Brain microvascular endothelial cell (primary cell): ENCODE results near the gene PILRB.
A peak's percentile ranks its signal among the peaks of the same experiment; 100 is the strongest.
"Not testable (repeated sequence)": the region's sequence is repeated elsewhere in the genome, so short reads cannot be mapped to it uniquely, and the experiment has no call there.

ENCODE experiments used
- DNase-seq: peaks from one replicate; pipeline ENCODE4 v3.0.0-alpha.2; 2020
- H3K27ac ChIP-seq: fragments of 250-450 bp; sonication (Bioruptor Pico); 2 replicates; pipeline ENCODE4 v1.5.1; 2020; ENCODE audit warnings: mild to moderate bottlenecking, moderate library complexity
- H3K27me3 ChIP-seq: fragments of 250-450 bp; sonication (Bioruptor Pico); replicated peaks from 2 replicates; pipeline ENCODE4 v1.5.1; 2020; ENCODE audit warnings: mild to moderate bottlenecking
- H3K36me3 ChIP-seq: fragments of 250-450 bp; sonication (Bioruptor Pico); replicated peaks from 2 replicates; pipeline ENCODE4 v1.5.1; 2020; ENCODE audit warnings: mild to moderate bottlenecking
- H3K4me3 ChIP-seq: 2 replicates; pipeline ENCODE4 v1.5.1; 2011; ENCODE audit warnings: low read depth, mild to moderate bottlenecking, control low read depth, low read length, moderate library complexity
- CTCF ChIP-seq: IDR thresholded peaks from 2 replicates; pipeline ENCODE4 v1.5.1; 2011; ENCODE audit warnings: low read depth, mild to moderate bottlenecking, moderate library complexity, low read length, control low read depth, inconsistent platforms; ENCODE audit errors: missing control alignments
- in situ Hi-C: cut with HindIII; loops from 2 replicates; pipeline ENCODE4 v1.10.0; 2017; ENCODE audit warnings: low sequenced_read_pairs, low pct_ligation_motif_present

Gene PILRB

GRCh38 chr7:100342765-100343164 is 15.2 kb upstream of the PILRB start:
- no peaks in the 10 kb centered on the region for H3K27me3 ChIP-seq

GRCh38 chr7:100344124-100344559 is 13.8 kb upstream of the PILRB start:
- H3K36me3 ChIP-seq: peaks cover 44% of the 10 kb centered on the region
- DNase-seq, in situ Hi-C loops: not testable (repeated sequence)

More at GRCh38 chr7:100342765-100343164, 15.2 kb upstream of the PILRB start:
- Histone ChIP-seq H3K36me3 (peaks cover 44% of the 10 kb centered on the region), H3K27ac (no peak overlapping the region), H3K4me3 (no peak overlapping the region)
- TF ChIP-seq CTCF: no peak
- in situ Hi-C loops: no loop called here
- no peak for DNase-seq

GRCh38 chr7:100344560-100345287 is 13.2 kb upstream of the PILRB start:
- H3K27me3 ChIP-seq, H3K4me3 ChIP-seq, in situ Hi-C loops: not testable (repeated sequence)
- TF ChIP-seq CTCF: peak; percentile 59
- Histone ChIP-seq H3K27ac (peak overlapping the region; percentile 92), H3K36me3 (peaks cover 46% of the 10 kb centered on the region)
- peak; percentile 83 for DNase-seq

More at GRCh38 chr7:100344124-100344559, 13.8 kb upstream of the PILRB start:
- not testable (repeated sequence) for H3K4me3 ChIP-seq, H3K27ac ChIP-seq, H3K27me3 ChIP-seq

- H3K27ac ChIP-seq, H3K4me3 ChIP-seq: not testable (repeated sequence)
- H3K36me3 ChIP-seq: peaks cover 50% of the 10 kb centered on the region
Observed at GRCh38 chr7:100345288-100345672, 12.6 kb upstream of the PILRB start.

GRCh38 chr7:100346921-100347320 is 11.0 kb upstream of the PILRB start:
- Histone ChIP-seq H3K4me3 (no peak overlapping the region), H3K36me3 (peaks cover 59% of the 10 kb centered on the region), H3K27me3 (no peaks in the 10 kb centered on the region), H3K27ac (no peak overlapping the region)
- TF ChIP-seq CTCF: no peak
- in situ Hi-C loops: no loop called here
- DNase-seq: no peak

More at GRCh38 chr7:100345288-100345672, 12.6 kb upstream of the PILRB start:
- TF ChIP-seq CTCF: peak; percentile 52
- H3K27me3 ChIP-seq, in situ Hi-C loops: not testable (repeated sequence)
- peak; percentile 73 for DNase-seq

GRCh38 chr7:100348805-100349204 is 9.1 kb upstream of the PILRB start:
- TF ChIP-seq CTCF: no peak
- no peak for DNase-seq
- H3K27me3 ChIP-seq: no peaks in the 10 kb centered on the region
- in situ Hi-C loops: no loop called here
- peaks cover 63% of the 10 kb centered on the region for H3K36me3 ChIP-seq
- H3K27ac ChIP-seq: no peak overlapping the region
- no peak overlapping the region for H3K4me3 ChIP-seq
